Heart left ventricle (tissue), 13 donors: ENCODE results near the gene DLK2.

Source experiments
- CTCF ChIP-seq, 12 donors: fragments of 200-600 bp; sonication (generic) in 4 of 12; IDR thresholded peaks; one replicate each; pipeline versions ENCODE4 v1.5.0 to v1.8.0; 2018 to 2022; ENCODE audit warnings: antibody characterized with exemption in 12 of 12, mild to moderate bottlenecking in 5 of 12
- POLR2A ChIP-seq, 2 donors: fragments of 450-650 bp; IDR thresholded peaks; one replicate each; pipeline ENCODE4 v1.6.1; 2017; ENCODE audit warnings: antibody characterized with exemption in 2 of 2, mild to moderate bottlenecking in 2 of 2, moderate library complexity in 2 of 2
- donor health status: ischemic (EF 13 %, LVEDD 7.1; RV severe dilation, severe dysfunction).
- donor health status: DM: no; HTN: yes; CAD: no.
- donor health status: DM: no; HTN: no; CAD: no.
- donor health status: ischemic (EF 25% LVEDD 6.9; RV normal size, moderate dysfunction).
- donor health status: ischemic (EF 25% LVEDD 5.7; RV mildly dilated, moderate dysfunction).
- donor health status: ischemic (EF 35%, LVEDD 5.7; RV mildly dilated, moderate dysfunction).
- donor health status: nonischemic (EF 11% LVEDD 7.7; RV severe dilation, severe dysfunction).
- donor health status: DM: yes; HTN: yes; CAD: no.
- donor health status: PGD.
- donor health status: ischemic (EF 29% LVEDD 5.4; RV normal size, mild dysfunction).
- donor health status: nonischemic (EF 23%, LVEDD 6.1; RV moderate dilation, normal function).

DNA sequence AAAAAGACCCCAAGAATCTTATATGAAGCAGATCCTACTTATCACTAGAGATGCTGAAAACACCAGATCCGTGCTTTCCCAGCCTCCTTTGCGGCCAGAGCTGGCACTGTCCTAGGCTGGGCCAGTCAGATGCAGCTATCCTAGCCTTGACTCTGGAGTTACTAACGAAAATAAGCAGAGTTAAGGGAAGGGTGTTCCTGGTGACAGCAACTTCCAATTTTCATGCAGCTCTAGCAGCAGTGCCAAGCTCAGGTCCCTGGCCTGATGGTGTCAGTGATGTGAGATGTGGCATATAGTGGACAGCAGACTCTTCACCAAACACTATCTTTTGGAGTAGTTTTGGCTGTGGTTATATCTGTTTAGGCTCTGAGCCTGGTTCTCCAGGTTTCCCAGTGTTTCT lies 53.6 kb downstream of the DLK2 start:
- TF ChIP-seq POLR2A (IDR thresholded peaks at IDR 0.05) = no peak
- no peak for TF ChIP-seq CTCF (IDR thresholded peaks at IDR 0.05)
